Measurements from ENCODE around the gene CDH23.

CDH23 gene

DNA sequence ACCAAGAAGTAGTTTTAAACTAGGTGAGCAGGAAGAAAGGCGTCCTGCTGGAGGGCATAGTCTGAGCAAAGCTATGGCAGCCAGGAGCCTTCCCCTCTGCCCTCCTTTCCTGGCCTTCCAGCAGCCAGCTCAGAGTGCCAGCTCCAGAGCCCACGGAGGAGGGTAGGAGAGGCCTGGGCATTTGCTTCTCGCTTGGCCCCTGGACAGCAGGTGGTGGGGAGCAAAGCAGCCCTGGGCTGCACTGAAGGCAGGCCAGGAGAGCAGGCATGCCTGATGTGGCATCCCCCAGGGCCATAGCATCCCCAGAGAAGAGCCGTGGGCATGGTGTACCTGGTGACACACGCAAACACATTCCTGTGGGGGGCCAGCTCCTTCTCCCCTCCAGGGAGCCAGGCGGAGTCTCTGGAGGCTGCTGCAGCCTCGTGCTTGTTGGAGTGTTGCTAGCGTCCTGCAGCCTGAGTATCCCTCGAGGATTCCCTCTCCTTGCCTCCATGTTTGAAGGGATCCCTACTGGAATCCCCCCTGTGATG, 43.9 kb downstream of the CDH23 start:
- no peak for DNase-seq (ENCODE audit: low read depth)

DNA sequence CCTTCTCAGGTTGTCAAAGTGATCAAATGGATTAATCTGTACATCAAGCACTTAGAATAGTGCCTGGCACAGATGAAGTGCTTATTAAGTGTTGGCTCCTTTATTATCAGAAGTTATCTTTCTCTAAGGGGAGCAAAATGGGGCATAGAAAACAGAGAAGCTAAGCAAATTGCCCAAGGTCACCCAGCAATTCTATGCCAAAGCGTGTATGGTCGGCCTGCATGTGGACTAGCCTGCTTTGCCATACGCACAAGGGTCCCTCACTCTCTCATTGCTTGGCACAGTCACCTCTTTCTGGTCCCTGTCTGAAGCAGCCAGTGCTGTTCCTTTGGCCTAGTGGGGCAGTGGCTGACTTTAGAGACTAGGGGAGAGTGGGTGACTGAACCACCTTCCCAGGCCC, 45.3 kb downstream of the CDH23 start:
- DNase-seq (ENCODE audit: low read depth), result no peak

DNA sequence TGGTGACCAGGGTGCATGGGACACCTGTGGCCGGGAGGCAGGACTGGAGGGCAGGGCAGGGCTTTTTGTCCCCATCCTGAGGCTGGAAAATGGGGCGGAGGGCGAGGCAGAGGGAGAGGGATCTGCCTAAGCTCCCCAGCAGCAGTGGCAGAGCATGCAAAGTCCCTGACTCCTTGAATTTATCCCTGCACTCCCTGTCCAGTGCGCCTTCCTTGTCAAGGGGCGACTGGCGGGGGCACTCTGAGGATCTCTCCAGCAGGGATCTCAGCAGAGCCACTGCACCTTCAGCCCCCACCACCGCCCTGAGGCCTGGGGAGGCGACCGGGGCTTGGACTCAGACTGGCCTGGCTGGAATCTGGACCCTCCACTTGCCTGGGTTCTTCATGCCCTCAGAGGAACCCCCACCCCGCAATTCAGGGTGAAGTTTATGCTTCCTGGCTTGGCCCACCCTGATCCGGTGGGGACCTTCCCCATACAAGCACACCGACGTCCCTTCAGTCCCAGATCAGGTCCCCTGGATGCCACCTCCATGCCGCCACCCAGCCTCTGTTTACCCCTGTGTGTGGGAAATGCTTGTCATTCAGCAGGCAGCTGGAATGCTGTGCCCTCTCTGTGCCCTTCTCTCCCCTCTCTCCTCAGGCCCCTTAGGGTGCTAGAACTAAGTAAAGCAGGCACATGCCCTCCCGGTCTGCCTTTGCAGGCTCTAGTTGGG, 46.3 kb downstream of the CDH23 start:
- DNase-seq (ENCODE audit: low read depth), result no peak

DNA sequence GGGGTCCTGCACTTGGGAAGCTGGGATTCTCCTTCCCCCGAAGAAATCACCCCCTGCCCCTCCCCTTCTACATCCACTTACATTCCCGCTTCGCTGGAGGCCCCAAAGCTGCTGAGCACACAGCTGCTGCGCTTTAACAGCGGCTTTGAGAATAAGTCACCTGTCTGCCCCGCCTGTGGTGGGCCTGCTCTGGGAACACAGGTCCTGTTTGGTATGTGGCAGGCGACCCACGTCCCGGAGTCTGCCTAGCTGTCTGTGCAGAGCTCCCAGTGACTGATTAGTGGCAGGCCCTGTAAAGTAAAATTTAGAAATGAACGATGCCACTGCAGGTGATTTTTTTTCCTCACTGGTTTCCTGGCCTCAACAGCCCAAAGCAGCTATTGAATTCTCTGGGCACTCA, 47.0 kb downstream of the CDH23 start:
- DNase-seq (ENCODE audit: low read depth), result no peak

DNA sequence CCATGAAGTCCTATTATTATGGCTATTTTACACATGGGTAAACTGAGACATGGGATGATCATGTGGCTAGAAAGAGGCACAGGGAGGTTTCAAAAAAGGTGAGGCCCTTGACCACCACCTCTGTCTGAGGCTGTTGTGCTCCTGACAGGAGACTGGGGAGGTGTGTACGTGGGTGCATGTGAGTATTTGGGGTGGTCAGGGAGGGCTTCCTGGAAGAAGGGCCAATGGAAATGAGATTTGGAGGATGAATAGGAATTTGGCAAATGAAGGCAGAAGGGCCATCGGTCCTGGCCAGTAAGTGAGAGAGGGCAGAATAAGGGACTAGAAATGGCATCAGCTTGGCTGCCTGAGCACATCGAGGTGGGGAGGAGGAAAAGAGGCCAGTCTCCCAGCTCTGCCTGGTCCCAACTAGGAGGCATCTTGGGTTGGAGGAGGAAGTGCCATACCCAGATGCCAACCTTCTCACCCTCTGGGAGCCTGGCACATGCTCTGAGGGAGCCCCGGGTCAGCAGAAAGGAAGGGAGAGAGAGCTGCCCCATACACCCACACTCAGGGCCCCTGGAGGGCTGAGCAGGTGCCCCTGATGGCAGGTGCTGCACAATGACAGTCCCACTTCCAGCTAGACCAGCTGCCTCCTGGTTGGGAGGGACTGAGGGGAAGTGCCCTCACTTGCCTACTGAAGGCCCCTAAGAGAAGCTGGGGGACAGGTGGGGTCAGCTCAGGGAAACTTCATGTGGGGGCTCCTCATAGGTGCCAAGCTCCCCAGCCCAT, 47.7 kb downstream of the CDH23 start:
- DNase-seq (ENCODE audit: low read depth), result no peak

DNA sequence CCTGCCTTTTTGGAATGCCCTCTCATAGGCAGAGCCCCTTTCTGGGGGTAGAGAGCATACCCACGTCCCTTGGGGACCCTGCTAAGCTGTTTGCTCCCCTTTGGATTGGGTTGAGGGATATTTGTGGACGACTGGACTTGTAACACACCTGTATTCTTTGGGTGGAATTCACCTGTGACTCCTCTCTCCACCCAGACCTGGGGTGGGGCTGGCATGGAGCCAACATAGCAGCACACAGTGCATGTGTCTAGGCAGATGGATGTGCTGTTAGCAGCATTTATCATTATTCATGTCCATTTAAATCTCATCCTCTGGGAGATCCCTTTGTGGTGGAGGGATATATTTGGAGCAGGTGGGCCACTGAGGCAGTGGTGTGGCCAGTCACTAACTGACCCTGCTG, 51.0 kb downstream of the CDH23 start:
- no peak for DNase-seq (ENCODE audit: low read depth)

DNA sequence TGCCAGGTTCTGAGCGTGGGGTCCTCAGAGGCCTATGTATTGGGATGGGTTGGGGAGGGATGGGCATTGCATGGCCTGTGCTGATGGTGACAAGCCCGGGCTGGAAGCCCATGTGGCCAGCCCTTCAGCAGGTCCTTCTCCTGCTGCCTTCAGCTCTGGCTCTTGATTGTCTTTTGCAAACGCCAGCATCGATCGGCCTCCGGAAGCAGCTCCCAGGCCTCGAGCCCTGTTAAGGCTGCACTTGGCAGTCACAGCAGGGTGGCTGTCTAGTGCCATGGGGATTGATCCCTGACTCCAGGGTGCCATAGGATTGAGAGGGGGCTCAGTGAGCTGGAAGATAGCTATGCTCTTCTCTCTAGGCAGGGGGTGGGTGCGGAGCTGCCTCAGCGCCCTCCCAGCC, 51.4 kb downstream of the CDH23 start:
- no peak for DNase-seq (ENCODE audit: low read depth)

DNA sequence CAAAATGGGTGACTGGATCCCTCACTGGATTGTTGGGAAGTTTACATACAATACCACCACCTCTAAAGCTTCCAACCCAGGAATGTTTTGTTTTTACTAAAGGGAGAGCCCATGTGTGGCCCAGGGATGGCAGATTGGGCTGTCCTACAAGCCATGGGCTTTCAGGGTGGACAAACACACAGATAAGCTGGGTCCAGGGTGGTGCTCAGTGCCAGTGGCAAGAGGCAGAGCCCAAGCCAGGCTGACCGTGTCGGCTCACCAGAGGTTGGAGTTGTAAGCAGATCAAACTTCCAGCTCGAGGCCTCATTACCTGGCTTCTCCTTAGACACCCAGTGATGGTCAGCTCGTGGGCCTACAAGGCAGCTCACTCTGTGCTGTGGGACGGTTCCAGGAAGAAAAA, 52.3 kb downstream of the CDH23 start:
- no peak for DNase-seq (ENCODE audit: low read depth)

DNA sequence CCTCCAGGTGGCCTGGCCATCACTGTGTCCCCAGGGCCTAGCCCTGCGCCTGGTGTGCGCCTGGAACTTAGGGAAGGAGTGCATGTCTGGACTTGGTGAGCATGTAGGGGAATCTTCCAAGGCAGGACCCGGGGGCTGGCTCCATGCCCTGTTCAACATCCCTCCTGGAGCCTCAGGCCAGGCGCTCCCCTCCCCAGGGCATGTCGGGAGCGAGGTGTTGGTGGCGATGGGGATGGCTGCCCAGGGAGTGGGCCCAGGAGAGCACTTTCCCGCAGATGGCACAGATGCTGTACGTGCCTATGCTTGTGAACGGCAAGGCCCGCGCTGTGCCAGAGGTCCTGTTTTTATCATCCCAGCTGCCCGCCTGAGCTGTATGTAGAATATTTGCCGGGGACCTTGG, 55.0 kb downstream of the CDH23 start:
- no peak for DNase-seq (ENCODE audit: low read depth)

DNA sequence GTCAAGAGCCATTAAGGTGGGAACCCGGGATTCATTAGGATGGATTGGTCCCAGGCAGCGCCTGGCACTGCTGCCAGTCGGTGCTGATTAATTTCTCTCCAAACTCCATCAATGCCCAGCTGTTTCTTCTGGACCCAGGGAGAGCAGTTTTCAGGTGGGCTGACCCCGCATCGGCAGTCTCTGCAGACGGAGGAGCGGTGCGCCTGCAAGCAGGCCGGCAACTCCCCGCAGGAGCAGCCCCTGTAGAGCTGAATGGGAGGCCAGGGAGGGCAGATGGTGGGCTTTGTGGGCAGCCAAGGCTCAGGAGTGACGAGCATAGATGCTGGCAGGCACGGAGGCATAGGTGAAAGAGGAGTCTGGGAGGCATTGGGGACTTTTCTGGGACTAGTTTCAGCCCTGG, 56.5 kb downstream of the CDH23 start:
- no peak for DNase-seq (ENCODE audit: low read depth)

DNA sequence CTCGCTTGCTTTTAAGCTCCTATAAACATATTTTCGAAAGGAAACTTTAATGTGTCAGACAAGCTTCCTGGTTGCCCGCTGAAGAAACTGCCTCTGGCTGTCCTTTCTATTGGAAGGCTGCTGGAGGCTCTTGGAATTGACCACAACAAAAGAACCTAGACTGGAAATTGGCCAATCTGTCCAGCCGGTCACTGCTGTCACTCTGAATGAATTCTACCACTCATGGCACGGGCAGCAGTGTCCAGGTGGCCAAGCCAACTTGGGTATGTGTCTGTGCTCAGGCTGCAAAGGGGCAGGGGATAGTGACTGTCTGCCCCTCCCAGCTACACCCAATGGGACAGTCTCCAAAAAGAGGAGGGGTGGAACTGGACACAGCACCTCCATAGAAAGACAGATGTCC, 57.6 kb downstream of the CDH23 start:
- no peak for DNase-seq (ENCODE audit: low read depth)

DNA sequence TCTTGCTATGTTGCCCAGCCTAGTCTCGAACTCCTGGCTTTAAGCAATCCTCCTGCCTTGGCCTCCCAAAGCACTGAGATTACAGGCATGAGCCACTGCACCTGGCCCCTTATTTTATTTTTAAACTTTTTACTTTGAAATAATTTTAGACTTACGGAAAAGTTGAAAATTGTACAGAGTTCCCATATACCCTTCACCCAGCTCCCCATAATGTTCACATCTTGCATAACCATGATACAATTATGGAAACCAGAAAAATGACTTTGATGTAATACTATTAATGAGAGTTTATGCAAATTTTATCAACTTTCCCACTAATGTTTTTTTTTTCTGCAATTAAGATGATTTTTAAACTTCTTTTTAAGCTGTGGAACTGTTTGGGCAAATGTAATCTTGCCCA, 58.3 kb downstream of the CDH23 start:
- DNase-seq (ENCODE audit: low read depth), result no peak

DNA sequence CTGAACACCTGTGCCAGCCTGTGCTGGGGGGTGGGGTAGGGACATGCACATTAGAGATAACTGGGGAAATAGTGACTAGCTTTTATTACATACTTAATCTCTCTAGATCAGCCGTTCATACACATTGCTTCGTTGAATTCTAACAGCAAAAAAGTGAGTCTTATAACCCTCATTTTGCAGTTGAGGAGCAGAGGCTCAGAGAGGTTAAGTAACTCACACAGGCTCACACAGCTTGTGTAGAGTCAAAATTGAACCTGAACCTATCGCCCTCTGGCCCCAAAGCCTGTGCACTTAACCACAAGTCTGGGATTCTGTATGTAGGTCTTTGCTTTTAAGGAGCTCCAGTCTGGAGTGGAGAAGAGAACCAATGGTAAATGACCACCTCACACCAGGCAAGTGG, 59.9 kb downstream of the CDH23 start:
- no peak for DNase-seq (ENCODE audit: low read depth)

DNA sequence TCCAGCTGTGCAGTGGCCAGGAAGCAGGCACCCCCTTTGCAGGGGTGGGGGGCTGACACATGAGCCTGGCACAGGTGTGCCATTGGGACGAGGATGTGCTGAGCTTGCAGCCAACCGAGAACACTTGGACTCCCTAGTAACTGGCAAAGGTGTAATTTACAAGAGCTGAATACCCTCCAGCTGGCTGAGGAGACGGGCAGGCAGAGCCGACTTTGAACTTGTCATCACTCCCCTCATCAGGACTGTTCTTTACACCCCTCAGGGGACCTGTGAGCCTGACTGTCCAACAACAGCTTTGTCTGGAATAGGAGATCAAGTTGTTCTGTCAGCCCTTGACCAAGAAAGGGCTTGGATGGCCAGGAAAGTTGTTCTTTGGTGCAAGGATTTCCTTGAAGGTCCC, 61.2 kb downstream of the CDH23 start:
- no peak for DNase-seq (ENCODE audit: low read depth)

DNA sequence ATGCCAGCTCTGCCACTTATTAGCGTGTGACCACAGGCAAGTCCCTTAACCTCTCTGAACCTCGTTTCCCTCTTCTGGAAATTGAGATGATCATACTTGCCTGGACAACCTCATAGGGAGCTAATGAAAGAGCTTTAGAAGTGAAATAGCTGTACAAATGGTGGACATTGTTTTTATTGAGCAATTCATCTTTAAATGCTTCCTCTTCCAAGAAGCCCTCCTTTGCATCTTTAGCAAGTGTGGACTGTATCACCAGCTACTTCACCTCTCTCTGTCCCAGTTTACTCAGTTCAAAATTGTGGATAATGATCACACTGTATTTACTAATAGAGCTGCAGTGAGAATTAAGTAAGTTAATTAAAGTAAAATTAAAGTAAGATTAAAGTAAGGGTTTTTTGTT, 61.7 kb downstream of the CDH23 start:
- DNase-seq (ENCODE audit: low read depth), result no peak

DNA sequence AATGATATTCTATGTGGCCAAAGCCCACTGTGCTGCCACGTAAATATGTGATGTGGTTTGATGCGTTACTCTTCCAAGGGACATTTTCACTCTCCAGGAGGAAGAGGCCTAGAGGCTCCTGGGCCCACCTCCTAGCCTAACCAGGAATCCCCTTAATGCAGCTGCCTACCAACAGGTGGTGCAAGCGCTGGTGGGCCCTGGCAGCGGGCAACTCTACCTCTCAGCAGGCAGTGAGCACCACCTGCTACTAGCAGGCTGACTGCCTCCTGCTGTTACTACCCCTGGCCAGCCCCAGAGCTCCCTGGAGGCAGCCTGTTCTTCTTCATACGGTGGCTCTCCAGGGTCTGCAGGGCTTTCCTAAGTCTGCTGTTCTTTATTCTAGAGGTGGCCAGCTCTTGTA, 62.8 kb downstream of the CDH23 start:
- no peak for DNase-seq (ENCODE audit: low read depth)

DNA sequence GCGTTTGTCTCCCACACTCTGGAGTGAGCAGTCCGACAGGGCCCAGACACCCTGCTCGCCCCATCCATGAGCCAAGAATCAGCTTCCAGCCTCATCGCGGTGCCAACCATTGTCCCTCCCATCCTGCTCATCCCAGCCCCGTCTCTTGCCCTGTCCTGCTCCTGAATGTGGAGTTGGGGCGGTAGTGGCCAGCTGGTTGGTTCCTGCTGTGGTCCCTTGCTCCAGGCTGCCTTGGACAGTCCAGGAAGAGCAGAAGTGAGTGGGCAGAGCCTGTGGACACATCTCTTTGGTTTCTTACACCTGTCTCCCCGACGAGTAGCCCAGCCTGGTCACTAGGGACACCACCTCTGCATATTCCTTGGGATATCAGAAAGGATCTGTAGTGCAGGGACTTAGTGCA, 63.9 kb downstream of the CDH23 start:
- no peak for DNase-seq (ENCODE audit: low read depth)

DNA sequence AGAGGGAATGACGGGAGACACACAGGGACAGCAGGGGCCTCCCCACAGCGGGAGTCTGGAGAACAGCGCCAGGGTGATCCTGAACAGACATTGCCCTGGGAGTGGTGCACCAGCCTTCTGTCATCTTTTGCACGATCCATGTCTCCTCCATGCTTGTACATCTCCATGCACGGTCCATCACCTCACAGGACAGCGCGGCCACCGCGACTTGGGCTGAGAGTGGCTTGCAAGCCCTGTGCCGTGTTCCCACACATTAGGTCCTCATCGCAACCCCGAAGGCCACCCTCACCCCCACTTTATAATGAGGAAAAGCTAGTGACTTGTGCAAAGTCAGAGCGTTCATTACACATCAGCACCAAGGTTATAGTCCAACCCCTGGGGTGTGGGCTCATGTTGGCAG, 64.7 kb downstream of the CDH23 start:
- no peak for DNase-seq (ENCODE audit: low read depth)

DNA sequence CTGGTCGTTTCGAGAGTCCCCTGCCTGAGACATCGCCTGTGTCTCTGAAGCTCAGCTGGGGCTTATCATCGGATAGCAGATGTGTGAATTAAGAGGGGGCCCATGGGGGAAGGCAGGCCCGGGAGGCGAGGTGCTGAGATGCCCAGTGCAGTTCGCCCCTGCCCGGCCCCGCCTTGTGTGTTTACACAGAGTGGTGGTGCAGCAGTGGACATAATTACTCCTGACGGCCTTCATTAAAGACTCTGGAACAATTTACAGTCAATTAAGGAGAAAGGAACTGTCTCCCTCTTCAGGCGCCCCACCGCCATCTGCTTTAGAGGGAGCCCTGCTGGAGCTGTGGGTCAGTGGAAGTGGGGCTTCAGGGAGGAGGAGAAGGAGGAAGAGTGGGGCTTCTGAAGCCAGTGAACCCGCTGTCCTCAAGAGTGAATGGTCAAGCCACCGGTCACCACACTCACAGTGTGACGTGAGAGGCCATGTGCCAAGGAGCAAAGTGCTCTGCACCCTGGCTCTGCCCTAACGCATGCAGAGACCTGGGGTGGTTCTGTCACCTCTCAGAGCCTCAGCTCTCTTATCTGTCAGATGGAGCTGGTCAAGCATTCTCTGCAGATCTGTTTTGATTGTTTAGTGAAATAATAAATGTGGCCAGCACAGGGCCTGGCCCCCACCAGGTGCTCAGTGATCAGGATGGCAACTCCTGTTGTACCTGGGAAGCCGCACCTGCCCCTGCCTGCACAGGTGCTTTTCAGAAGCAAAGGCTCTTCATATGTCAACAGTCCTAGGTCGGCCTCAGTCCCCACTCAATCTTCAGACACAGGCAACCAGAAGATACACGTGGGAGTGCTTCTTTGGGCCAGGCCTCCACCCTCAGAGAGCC, 65.6 kb downstream of the CDH23 start:
- no peak for DNase-seq (ENCODE audit: low read depth)

DNA sequence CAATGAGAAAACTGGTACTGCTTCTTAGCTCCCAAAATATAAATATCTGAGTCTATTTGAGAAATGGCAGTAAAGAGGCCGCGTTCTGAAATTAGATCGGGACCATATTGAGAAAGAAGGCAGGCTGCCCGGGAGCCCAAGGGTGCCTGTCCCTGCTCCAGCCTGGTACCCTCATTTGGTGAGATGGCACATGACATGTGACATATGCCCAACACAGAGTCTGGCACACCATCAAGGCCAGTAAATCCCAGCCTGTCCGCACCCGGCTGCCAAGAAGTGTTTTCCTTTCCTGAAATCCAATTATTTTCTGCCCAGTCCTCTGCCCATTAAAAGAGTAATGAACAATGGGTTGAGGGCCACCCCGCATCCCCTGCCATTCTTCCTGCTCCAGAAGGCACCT, 66.4 kb downstream of the CDH23 start:
- DNase-seq (ENCODE audit: low read depth), result no peak

DNA sequence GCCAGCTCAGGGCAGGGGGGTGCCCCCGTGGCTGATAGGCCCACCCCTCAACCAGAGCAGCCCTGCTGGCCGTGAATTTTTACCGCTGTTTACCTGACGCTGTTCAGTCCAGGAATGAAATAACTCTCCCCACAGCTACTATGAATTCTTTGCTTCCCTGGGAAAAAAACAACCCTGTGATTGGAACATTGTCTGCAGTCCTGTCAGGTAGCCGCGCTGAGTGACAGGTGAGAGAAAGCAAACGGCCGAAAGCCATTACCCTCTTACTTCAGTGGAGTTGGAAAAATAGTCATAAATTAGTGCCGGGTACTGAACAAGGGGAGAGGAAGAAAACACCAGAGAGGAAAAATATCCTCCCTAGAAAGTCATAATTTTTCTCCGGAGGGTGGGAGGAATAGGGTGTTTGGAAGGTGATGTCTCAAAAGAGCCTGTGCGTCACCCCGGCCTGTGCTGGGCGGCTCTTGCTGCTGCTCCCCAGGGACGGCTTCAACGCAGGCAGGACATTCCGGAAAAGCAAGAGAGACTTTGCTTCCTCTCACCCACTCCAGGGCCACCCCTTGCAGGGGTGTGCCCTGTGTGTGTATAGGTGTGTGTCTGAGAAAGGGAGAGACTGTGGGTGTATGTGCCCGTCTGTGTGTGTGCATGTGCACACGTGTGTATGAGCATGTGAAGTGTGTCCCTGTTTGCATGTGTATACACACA, 69.0 kb downstream of the CDH23 start:
- no peak for DNase-seq (ENCODE audit: low read depth)

DNA sequence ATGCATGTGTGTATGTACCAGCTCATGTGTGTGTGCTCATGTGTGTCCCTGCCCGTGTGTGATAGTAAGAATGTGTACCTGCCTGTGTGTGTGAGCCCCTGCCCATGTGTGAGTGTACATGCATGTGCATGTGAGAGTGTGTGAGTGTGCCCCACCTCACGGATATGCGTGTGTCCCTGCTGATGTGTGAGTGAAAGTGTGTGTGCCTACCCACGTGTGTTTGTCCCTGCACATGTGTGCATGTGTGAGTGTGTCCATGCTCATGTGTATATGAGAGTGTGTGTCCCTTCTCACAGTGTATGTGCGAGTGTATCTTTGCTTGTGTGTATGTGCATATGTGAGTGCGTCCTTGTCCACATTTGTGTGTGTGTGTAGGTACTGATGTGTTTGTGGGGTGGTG, 69.6 kb downstream of the CDH23 start:
- no peak for DNase-seq (ENCODE audit: low read depth)

Data from stimulated activated CD4-positive, alpha-beta T cell treated with anti-CD3 and anti-CD28 coated beads, Interleukin-2, amount 100 ng/mL, for 4 hours (primary cell).